GM18858 (cell line): ENCODE measurements around the gene NOL6.
"Not testable (repeated sequence)": the region's sequence is repeated elsewhere in the genome, so short reads cannot be mapped to it uniquely, and the experiment has no call there.

Source experiments
- ATAC-seq: cut with Tn5 transposase; IDR thresholded peaks from one replicate; pipeline ENCODE4 v1.9.1; 2021; ENCODE audit not compliant: unreplicated experiment

Gene NOL6

DNA sequence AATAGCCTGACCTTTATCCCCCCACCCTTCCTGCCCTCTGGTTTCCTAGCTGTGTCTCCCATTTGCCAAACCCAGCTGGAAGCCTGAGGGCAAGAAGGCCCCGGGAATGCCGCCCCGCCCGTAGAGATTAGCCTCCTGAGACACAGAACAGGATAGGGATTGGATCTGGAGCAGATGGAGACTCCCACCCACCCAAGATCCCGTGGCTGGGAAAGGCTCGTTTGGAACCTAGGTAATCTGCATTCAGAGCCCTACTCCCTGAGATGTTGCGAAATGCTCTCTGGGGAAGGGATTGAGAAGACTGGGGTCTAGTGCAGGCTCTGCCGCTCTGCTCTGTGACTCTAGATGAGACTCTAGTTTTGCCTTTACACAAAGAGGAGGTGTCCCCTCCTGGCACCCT, 37.3 kb downstream of the NOL6 start:
- no peak for ATAC-seq

DNA sequence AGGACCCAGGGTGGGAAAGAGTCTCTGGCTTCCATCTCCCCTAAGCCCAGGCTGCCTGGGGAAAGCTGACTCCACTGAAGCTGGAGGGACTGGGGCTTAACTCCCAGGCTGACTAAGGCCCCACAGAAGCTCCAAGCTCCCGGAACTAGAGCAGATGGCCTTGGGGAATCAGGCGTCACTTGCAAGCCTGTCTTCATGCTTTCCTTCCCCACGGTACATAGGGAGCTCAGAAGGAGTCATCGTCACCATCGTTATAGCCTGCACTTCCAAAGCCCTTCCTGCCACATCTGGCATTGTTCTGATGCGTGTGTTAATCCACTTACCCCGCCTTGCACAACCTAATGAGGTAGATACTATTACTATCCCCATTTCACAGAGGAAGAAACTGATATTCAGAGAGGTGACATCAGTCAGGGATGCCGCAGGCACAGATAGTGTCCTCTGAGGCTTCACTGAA, 37.9 kb downstream of the NOL6 start:
- no peak for ATAC-seq

DNA sequence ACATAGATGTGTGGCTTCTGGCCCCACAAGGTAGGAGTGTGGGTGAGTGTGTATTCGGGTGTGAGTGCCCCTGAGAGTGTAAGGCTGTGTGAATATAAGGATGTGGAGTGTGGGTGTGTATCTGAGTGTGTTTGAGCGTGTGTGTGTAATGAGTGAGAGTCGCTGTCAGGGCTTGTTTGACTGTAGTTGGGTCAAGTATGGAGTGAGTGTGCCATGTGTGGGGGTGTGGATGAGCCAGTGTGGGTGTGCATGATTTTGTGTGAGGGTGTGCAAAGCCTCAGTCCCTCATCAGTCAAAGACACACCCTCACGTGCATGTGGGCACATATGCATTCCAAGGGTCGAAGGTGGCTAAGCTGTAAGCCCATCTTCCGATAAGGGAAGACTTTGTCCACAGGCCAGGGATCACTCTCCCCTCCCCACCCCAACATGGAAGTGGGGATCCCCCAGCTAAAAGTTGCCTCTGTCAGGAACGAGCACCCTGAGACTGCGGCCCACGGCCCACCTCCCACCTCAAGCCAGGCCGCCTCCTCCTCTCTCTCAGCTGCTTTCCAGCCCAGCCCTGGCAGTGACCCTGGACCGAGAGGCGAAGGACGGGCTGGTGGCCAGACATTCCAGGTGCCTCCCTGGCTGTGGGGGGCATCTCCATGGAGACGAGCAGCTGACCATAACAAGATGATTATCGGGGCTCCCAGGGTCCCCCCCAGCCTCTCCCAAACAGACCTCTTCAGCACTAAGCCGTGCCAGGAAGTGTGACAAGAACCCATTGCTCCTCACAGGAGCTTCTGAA, 39.2 kb downstream of the NOL6 start:
- ATAC-seq: no peak

GRCh38 chr9:33433871-33434270, 39.9 kb downstream of the NOL6 start:
- ATAC-seq: no peak

GRCh38 chr9:33431420-33431819, 42.3 kb downstream of the NOL6 start:
- no peak for ATAC-seq

DNA sequence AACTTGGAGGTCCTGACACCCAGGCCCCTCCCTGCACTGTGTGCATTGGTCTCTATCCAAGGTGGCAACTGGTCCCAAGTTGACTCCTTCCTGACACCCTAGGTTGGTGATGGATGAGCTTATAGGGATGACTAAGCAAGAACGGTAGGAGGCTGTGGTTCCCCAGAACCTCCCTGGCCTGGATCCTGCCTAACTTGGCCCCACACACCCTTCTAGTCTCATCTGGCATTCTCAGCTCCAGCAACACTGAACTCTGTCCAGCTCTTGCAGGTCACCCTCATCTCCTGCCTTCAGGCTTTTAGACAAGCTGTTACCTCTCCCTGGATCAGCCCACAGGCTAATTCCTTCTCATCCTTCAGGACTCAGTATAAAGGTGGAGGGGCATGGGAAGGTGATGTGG, 42.8 kb downstream of the NOL6 start:
- ATAC-seq: no peak

- no peak for ATAC-seq
Measured at GRCh38 chr9:33429256-33429985, 44.3 kb downstream of the NOL6 start.

- no peak for ATAC-seq
Measured at GRCh38 chr9:33426843-33427293, 46.9 kb downstream of the NOL6 start.

- no peak for ATAC-seq
Measured at GRCh38 chr9:33425128-33425533, 48.6 kb downstream of the NOL6 start.

DNA sequence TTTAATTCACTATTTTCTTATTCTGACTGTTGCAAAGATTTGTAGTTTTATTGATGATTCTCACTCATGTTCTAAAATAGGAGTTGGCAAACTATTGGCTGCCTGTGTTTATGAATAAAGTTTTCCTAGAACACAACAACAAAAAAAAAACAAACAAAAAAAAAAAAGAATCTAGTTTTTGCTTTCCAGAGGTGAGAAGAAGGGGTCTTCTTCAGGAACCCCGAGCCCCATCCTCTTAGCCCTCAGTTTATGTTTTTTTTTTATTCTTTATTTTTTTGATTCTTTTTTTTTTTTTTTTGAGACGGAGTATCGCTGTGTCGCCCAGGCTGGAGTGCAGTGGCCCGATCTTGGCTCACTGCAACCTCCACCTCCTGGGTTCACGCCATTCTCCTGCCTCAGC, 49.2 kb downstream of the NOL6 start:
- ATAC-seq: not testable (repeated sequence)

DNA sequence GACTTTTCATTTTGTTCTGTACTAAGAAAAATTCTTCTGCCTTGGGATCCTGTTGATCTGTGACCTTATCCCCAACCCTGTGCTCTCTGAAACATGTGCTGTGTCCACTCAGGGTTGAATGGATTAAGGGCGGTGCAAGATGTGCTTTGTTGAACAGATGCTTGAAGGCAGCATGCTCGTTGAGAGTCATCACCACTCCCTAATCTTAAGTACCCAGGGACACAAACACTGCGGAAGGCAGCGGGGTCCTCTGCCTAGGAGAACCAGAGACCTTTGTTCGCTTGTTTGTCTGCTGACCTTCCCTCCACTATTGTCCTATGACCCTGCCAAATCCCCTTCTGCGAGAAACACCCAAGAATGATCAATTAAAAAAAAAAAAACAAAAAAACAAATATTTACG, 49.7 kb downstream of the NOL6 start:
- ATAC-seq: not testable (repeated sequence)

DNA sequence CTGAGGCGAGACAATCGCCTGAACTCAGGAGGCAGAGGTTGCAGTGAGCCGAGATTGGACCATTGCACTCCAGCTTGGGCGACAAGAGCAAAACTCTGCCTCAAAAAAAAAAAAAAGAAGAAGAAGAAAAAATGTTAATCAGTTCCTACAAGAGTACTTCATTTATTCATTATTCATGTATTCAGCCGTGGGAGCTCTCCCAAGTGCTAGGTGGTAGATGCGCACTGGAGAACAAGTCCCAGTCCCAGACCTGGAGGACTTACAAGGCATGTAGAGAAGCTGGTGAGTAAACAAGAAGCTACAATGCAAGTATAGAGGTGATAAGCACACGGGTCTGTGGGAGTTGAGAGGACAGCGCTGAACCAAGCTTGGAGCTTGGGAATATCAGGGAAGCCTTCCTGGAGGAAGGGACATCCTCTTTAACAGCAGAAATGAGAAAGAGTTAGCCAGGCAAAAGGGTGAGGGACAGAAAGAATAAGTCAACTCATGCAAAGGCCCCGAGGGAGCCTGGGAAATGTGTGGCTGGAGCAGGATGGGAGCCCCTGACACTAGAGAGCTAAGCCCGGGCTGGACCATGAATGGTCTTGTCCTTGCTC, 53.9 kb downstream of the NOL6 start:
- ATAC-seq: no peak

DNA sequence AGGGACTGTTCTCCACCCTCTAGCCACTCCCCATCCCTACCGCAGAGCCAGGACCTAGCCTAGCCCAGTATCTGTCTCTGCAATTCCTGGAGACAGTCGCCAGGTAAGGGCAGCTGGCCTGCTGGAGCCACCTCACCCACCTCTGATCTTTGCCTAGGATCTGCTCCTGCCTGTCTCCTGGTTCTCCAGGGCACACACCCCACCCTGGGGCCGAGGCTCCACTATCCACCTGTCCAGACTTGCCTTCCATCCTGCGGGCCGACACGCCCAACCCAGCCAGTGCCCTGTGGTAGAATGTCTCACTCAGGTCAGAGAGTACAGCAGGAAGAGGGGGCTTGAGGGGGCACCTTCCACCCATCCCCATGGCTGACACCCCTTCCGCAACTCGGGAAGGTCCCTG, 55.6 kb downstream of the NOL6 start:
- ATAC-seq: no peak

DNA sequence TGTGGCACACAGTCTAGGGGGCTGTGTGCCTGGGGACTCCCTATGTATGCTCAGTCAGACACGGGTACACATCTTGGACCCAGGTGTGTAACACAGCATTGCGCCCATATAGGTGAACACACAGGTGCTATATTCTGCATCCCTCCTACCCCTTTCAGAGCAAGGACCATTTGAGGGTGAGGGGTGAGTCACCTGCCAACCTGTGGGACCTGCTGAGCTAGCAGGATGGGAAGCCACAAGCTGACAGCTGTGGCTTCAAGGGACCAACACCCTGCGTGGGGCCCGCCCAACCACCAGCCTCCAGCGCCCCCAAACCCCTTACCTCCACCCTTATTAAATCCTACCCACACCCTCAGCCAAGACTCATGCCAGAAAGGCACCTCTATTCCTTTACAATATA, 56.7 kb downstream of the NOL6 start:
- ATAC-seq: no peak

DNA sequence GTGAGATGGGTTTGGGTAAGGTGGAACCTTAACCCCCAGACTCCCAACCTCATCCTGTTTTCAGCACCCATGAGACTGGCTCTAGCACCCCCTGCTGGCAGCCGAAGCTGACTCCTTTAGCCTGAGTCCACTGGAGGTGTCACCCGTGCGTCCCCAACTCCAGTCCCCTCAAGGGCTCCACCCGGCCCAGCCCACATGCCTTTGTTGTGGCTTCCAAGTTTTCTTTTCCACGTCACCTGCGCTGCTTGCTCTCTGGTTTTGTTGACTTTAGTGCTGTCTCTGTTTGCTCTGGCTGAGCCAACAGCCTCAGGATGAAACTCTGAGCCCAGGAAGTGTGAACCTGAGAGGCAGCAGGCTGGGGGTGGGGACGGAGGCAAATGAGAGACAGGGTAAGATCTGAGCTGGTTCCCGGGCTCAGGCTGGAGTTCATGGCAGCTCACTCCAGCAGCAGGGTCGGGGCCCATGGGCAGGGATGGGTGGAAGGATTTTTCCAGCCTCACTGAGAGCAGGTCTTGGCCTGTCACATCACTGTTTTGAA, 58.2 kb downstream of the NOL6 start:
- peak; percentile 51 for ATAC-seq

DNA sequence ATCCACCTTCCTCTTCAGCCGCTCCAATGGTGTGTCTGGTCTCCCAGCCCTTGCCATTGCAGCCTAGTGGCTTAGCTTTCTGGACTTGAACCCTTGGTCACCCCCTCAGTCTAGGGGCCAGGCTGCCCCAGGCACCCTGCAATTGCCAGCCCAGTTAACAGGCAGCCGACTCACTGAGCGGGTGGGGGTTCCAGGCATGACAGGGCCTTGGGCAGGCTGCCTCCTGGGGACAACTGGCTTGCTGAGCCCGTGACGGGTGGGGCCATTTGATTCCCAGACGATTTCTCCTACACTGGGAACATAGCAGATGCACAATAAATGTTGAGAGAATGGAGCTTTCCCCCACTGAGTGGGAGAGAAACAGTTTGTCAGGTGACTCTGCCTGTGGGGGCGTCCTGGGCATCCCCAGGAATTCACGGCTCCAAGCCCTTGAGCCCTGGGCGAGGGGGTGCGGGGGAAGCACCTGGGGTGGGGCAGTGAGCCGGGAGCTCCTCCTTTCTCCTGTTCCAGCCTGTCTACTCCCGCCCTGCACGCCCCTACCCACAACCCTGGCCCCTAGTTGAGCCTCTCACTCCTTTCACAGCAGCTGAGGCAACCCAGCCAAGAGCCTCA, 58.7 kb downstream of the NOL6 start:
- no peak for ATAC-seq

DNA sequence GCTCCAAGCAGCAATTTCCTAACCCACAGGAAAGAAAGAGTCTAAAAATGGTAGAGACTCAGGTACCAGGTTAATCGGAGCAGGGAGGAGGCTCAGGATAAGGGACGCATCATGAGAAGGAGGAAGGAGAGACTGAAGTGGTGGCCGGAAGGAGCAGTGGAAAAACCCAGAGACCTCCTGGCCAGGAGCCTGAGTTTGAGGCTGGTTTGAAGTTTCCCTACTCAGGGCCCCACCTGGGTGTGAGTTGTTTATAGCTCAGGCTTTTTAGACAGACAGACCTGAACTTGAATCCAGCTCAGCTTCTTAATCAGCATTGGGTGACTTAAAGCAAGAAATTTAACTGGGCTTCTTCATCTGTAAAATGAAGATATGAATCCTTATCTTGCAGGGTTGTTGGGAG, 59.5 kb downstream of the NOL6 start:
- no peak for ATAC-seq
